Measurements from ENCODE around the gene IQSEC3.

The IQSEC3 gene

DNA sequence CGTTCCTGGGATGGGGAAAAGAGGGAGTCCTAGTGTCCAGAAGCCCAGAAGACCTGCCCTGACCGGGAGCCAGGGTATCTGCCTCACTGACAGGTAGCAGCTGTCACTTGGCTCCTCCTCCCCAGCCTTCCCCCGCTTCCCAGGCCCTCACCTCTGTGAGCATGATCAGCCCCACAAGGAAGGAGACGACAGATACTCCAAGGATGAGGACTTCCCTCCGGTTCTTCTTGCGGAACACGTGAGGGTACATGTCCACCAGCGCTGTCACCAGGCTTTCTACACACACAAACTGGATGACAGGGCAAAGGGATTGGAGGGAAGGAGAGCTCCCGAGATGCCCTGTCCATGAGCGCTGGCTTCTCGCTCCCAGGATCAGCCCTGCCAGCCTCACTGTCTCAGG, 157.3 kb downstream of the IQSEC3 start:
- DNase-seq = no peak

- DNase-seq = no peak
These were observed 157.8 kb downstream of the IQSEC3 start for GRCh38 chr12:224330-224729.

GRCh38 chr12:225012-225411, 158.4 kb downstream of the IQSEC3 start:
- no peak for DNase-seq

DNA sequence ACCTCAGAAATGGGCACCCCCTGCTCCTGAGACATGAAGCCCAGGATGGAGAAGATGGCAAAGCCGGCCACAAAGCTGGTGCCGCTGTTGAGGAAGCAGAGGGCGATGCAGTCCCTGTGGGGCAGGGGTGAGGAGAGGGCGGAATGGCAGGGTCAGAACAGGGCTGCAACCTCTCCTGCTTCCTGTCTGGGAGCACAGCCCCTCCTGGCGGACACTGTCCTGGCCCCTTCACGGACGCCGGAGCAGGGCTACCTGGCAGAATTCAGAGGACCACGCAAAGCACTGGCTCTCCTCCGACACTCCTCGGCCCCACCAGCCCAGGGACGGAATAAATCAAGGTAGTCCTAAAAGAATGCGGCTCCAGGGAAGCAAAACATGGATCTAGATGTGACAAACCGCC, 159.8 kb downstream of the IQSEC3 start:
- DNase-seq = no peak

- no peak for DNase-seq
These were observed 160.8 kb downstream of the IQSEC3 start for GRCh38 chr12:227286-227915.

All from NCI-H748 treated with DMSO at 0.1 percent for 48 hours (cell line).